HEK293 (cell line): ENCODE measurements around the gene P2RX1.

Source experiments
- CTCF ChIA-PET: fragments of 350-600 bp; formaldehyde crosslinking; extraction: SDS; loops from one replicate; lab custom pipeline; 2021; ENCODE audit warnings: antibody characterized with exemption; lab: Yijun Ruan, JAX
- POLR2A ChIA-PET: fragments of 300-600 bp; formaldehyde crosslinking; extraction: SDS; loops from one replicate; lab custom pipeline; 2020; ENCODE audit warnings: antibody characterized with exemption, inconsistent platforms; lab: Yijun Ruan, JAX
- H3K27ac ChIP-seq: fragments of 200-500 bp; sonication (Bioruptor generic); 2 replicates; pipeline ENCODE4 v1.5.1; 2014; ENCODE audit warnings: low read depth, low read length, control low read depth, inconsistent platforms; ENCODE audit errors: extremely low read depth
- H3K36me3 ChIP-seq, 2 experiments: fragments of 200-500 bp in 1 of 2; sonication (Bioruptor generic) in 1 of 2; 1 replicate in 1 of 2; 2 replicates in 1 of 2; pipeline ENCODE4 v1.5.1; 2014 to 2017; ENCODE audit warnings: inconsistent platforms in 2 of 2, low read length in 2 of 2; ENCODE audit not compliant: control insufficient read depth in 2 of 2, insufficient read depth in 1 of 2
- H3K4me1 ChIP-seq: fragments of 200-500 bp; sonication (Bioruptor generic); 2 replicates; pipeline ENCODE4 v1.5.1; 2014; ENCODE audit warnings: mild to moderate bottlenecking, low read length, inconsistent platforms; ENCODE audit not compliant: control insufficient read depth, insufficient read depth
- H3K4me3 ChIP-seq: 2 replicates; pipeline ENCODE4 v1.5.1; 2011; ENCODE audit warnings: low read depth, mild to moderate bottlenecking, control low read depth, low read length, moderate library complexity
- H3K9me3 ChIP-seq: fragments of 200-500 bp; sonication (Bioruptor generic); 2 replicates; pipeline ENCODE4 v1.5.1; 2014; ENCODE audit warnings: low read depth, low read length, inconsistent platforms; ENCODE audit not compliant: control insufficient read depth, insufficient read depth
- TCF7L2 ChIP-seq: IDR thresholded peaks from 2 replicates; pipeline ENCODE4 v1.6.1; 2011; ENCODE audit warnings: low read depth, mild to moderate bottlenecking, inconsistent platforms, low read length, moderate library complexity, borderline replicate concordance
- ZFP41 ChIP-seq: fragments of 450-650 bp; formaldehyde crosslinking; IDR thresholded peaks from 2 replicates; pipeline ENCODE4 v1.5.1; 2016; ENCODE audit warnings: missing biosample characterization, missing genetic modification characterization, borderline replicate concordance
- ZNF138 ChIP-seq: fragments of 450-650 bp; formaldehyde crosslinking; IDR thresholded peaks from 2 replicates; pipeline ENCODE4 v1.5.1; 2016; ENCODE audit warnings: missing biosample characterization, missing genetic modification characterization, borderline replicate concordance
- ZNF2 ChIP-seq: fragments of 450-650 bp; formaldehyde crosslinking; IDR thresholded peaks from 2 replicates; pipeline ENCODE4 v1.5.1; 2016; ENCODE audit warnings: missing biosample characterization, missing genetic modification characterization
- ZNF24 ChIP-seq: fragments of 450-650 bp; formaldehyde crosslinking; IDR thresholded peaks from 2 replicates; pipeline ENCODE4 v1.5.1; 2016; ENCODE audit warnings: missing biosample characterization, missing genetic modification characterization
- ZNF501 ChIP-seq: fragments of 450-650 bp; formaldehyde crosslinking; IDR thresholded peaks from 2 replicates; pipeline ENCODE4 v1.5.1; 2016; ENCODE audit warnings: missing biosample characterization, missing genetic modification characterization
- ZNF629 ChIP-seq: fragments of 450-650 bp; formaldehyde crosslinking; IDR thresholded peaks from 2 replicates; pipeline ENCODE4 v1.5.1; 2017; ENCODE audit warnings: missing biosample characterization, missing genetic modification characterization
- ZNF664 ChIP-seq: fragments of 450-650 bp; formaldehyde crosslinking; IDR thresholded peaks from 2 replicates; pipeline ENCODE4 v1.5.1; 2016; ENCODE audit warnings: missing biosample characterization, missing genetic modification characterization
- ZNF76 ChIP-seq: fragments of 450-650 bp; formaldehyde crosslinking; IDR thresholded peaks from 2 replicates; pipeline ENCODE4; 2016; ENCODE audit warnings: low read depth, missing biosample characterization, missing genetic modification characterization, borderline replicate concordance
- ZSCAN16 ChIP-seq: fragments of 450-650 bp; formaldehyde crosslinking; IDR thresholded peaks from 2 replicates; pipeline ENCODE4 v1.5.1; 2016; ENCODE audit warnings: missing biosample characterization, missing genetic modification characterization
- TF ChIP-seq, protein P1 (sequence below): fragments of 450-650 bp; formaldehyde crosslinking; IDR thresholded peaks from 2 replicates; pipeline ENCODE4 v1.5.1; 2016; ENCODE audit warnings: missing biosample characterization, missing genetic modification characterization
- TF ChIP-seq, protein P2 (sequence below): fragments of 450-650 bp; formaldehyde crosslinking; IDR thresholded peaks from 2 replicates; pipeline ENCODE4 v1.5.1; 2017; ENCODE audit warnings: missing biosample characterization, missing genetic modification characterization
- TF ChIP-seq, protein P3 (sequence below): fragments of 450-650 bp; formaldehyde crosslinking; IDR thresholded peaks from 2 replicates; pipeline ENCODE4 v1.5.1; 2016; ENCODE audit warnings: missing biosample characterization, missing genetic modification characterization
- TF ChIP-seq, protein P4 (sequence below): fragments of 450-650 bp; formaldehyde crosslinking; IDR thresholded peaks from 2 replicates; pipeline ENCODE4 v1.5.1; 2017; ENCODE audit warnings: missing biosample characterization, mild to moderate bottlenecking, missing genetic modification characterization, moderate library complexity
- TF ChIP-seq, protein P5 (sequence below): fragments of 450-650 bp; formaldehyde crosslinking; IDR thresholded peaks from 2 replicates; pipeline ENCODE4 v1.5.1; 2017; ENCODE audit warnings: missing biosample characterization, missing genetic modification characterization
- TF ChIP-seq, protein P6 (sequence below): fragments of 450-650 bp; formaldehyde crosslinking; IDR thresholded peaks from 2 replicates; pipeline ENCODE4 v1.5.1; 2016; ENCODE audit warnings: missing biosample characterization, missing genetic modification characterization

P2RX1 gene

DNA sequence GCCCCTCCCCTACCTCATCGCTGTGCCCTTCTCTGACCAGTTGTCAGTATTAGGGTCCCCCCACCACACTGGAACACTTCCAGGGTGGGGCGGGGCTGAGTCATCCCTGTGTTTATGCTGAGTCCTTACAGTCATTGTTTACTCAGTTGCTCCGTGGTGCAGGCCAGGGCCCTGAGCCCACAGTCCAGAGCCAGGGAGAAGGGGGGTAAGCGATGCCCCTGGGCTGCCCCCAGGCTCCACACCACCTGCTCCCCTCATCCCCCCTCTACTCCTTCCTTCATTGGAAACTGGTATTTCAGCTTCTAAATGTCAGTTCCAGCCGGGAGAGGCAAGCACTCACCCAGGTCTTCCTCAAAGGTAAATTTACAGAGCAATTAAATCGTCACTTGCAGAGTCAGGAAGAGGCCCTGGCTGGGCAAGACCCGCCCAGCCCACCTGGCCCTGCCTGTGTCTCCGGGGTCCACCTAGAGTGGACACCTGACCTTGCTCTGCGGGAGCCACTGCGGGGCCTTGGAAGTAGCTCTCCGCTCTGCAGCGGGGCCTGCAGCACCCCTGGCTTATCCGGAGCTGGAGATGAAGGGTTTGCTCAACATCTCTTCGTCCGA, 43.1 kb upstream of the P2RX1 start (continued):
- TF ChIP-seq, protein P1, sequence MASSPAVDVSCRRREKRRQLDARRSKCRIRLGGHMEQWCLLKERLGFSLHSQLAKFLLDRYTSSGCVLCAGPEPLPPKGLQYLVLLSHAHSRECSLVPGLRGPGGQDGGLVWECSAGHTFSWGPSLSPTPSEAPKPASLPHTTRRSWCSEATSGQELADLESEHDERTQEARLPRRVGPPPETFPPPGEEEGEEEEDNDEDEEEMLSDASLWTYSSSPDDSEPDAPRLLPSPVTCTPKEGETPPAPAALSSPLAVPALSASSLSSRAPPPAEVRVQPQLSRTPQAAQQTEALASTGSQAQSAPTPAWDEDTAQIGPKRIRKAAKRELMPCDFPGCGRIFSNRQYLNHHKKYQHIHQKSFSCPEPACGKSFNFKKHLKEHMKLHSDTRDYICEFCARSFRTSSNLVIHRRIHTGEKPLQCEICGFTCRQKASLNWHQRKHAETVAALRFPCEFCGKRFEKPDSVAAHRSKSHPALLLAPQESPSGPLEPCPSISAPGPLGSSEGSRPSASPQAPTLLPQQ (tag by site-specific recombination) = no peak
- TF ChIP-seq, protein P2, sequence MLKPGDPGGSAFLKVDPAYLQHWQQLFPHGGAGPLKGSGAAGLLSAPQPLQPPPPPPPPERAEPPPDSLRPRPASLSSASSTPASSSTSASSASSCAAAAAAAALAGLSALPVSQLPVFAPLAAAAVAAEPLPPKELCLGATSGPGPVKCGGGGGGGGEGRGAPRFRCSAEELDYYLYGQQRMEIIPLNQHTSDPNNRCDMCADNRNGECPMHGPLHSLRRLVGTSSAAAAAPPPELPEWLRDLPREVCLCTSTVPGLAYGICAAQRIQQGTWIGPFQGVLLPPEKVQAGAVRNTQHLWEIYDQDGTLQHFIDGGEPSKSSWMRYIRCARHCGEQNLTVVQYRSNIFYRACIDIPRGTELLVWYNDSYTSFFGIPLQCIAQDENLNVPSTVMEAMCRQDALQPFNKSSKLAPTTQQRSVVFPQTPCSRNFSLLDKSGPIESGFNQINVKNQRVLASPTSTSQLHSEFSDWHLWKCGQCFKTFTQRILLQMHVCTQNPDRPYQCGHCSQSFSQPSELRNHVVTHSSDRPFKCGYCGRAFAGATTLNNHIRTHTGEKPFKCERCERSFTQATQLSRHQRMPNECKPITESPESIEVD (tag by site-specific recombination) = no peak
- TF ChIP-seq ZNF629 (tag by site-specific recombination) (0 out of 2 replicates have a peak, but pooled peaks have one; percentile 27), ZNF138 (no peak), TCF7L2 (no peak), ZNF24 (tag by site-specific recombination) (no peak), ZFP41 (tag by site-specific recombination) (no peak), ZNF501 (no peak), ZNF76 (tag by site-specific recombination) (no peak)
- TF ChIP-seq, protein P3, sequence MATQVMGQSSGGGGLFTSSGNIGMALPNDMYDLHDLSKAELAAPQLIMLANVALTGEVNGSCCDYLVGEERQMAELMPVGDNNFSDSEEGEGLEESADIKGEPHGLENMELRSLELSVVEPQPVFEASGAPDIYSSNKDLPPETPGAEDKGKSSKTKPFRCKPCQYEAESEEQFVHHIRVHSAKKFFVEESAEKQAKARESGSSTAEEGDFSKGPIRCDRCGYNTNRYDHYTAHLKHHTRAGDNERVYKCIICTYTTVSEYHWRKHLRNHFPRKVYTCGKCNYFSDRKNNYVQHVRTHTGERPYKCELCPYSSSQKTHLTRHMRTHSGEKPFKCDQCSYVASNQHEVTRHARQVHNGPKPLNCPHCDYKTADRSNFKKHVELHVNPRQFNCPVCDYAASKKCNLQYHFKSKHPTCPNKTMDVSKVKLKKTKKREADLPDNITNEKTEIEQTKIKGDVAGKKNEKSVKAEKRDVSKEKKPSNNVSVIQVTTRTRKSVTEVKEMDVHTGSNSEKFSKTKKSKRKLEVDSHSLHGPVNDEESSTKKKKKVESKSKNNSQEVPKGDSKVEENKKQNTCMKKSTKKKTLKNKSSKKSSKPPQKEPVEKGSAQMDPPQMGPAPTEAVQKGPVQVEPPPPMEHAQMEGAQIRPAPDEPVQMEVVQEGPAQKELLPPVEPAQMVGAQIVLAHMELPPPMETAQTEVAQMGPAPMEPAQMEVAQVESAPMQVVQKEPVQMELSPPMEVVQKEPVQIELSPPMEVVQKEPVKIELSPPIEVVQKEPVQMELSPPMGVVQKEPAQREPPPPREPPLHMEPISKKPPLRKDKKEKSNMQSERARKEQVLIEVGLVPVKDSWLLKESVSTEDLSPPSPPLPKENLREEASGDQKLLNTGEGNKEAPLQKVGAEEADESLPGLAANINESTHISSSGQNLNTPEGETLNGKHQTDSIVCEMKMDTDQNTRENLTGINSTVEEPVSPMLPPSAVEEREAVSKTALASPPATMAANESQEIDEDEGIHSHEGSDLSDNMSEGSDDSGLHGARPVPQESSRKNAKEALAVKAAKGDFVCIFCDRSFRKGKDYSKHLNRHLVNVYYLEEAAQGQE = no peak
- TF ChIP-seq, protein P4, sequence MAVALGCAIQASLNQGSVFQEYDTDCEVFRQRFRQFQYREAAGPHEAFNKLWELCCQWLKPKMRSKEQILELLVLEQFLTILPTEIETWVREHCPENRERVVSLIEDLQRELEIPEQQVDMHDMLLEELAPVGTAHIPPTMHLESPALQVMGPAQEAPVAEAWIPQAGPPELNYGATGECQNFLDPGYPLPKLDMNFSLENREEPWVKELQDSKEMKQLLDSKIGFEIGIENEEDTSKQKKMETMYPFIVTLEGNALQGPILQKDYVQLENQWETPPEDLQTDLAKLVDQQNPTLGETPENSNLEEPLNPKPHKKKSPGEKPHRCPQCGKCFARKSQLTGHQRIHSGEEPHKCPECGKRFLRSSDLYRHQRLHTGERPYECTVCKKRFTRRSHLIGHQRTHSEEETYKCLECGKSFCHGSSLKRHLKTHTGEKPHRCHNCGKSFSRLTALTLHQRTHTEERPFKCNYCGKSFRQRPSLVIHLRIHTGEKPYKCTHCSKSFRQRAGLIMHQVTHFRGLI = no peak
- TF ChIP-seq, protein P5, sequence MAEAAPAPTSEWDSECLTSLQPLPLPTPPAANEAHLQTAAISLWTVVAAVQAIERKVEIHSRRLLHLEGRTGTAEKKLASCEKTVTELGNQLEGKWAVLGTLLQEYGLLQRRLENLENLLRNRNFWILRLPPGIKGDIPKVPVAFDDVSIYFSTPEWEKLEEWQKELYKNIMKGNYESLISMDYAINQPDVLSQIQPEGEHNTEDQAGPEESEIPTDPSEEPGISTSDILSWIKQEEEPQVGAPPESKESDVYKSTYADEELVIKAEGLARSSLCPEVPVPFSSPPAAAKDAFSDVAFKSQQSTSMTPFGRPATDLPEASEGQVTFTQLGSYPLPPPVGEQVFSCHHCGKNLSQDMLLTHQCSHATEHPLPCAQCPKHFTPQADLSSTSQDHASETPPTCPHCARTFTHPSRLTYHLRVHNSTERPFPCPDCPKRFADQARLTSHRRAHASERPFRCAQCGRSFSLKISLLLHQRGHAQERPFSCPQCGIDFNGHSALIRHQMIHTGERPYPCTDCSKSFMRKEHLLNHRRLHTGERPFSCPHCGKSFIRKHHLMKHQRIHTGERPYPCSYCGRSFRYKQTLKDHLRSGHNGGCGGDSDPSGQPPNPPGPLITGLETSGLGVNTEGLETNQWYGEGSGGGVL = peak; percentile 84

DNA sequence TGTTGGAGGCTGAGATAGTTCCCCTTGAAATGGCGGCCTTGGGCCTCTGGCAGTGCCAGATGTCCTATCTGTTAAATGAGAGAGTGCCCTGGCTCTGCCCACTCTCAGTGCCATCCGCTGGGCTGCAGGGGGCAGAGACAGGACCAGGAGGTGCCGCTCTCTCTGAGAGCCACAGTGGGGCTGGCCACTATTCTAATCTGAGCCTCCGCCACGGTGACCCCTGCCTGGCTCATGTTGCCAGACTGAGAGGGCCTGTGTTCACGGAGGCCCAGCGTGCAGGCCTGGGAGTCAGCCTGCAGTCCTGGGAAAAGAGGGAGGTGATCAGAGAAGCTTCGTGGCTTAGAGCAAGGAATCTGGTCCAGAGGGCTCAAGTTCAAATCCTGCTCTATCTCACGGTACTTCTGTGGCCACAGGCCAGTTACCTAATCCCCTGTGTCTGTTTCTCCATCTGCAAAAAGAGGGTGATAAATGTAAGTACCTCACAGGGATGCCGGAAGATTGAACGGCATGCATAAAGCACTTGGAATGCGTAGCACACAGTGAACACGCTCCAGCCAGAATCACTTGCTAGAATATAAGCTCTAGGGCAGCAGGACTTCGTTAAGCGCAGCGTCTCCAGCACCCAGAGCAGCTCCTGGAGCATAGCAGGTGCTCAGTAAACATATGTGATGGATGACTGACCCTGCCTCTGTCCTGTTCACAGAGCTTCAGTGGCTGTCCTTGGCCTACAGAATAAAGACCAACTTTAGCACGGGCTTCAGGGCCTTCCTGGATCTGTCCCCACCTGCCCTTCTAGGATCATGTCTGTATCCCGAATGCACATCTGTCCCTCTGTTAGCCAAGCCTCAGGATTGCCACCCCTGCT, 41.7 kb upstream of the P2RX1 start:
- Histone ChIP-seq H3K36me3 (no peaks in the 10 kb centered on the region), H3K27ac (no peak overlapping the region), H3K4me3 (no peak overlapping the region), H3K4me1 (peaks cover 8% of the 10 kb centered on the region), H3K9me3 (no peaks in the 10 kb centered on the region)
- CTCF ChIA-PET = interaction anchor here (1.0 to 2.1 kb wide), 3 partner anchors 22 to 94 kb away, joined by 3 to 8 read pairs (median 3); no protein-coding TSS in a partner anchor
- TF ChIP-seq, protein P6, sequence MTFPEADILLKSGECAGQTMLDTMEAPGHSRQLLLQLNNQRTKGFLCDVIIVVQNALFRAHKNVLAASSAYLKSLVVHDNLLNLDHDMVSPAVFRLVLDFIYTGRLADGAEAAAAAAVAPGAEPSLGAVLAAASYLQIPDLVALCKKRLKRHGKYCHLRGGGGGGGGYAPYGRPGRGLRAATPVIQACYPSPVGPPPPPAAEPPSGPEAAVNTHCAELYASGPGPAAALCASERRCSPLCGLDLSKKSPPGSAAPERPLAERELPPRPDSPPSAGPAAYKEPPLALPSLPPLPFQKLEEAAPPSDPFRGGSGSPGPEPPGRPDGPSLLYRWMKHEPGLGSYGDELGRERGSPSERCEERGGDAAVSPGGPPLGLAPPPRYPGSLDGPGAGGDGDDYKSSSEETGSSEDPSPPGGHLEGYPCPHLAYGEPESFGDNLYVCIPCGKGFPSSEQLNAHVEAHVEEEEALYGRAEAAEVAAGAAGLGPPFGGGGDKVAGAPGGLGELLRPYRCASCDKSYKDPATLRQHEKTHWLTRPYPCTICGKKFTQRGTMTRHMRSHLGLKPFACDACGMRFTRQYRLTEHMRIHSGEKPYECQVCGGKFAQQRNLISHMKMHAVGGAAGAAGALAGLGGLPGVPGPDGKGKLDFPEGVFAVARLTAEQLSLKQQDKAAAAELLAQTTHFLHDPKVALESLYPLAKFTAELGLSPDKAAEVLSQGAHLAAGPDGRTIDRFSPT = peak; percentile 30; the same call in 1 of the 2 replicates
- TF ChIP-seq ZNF664 = peak; percentile 59; the same call in 1 of the 2 replicates
- TF ChIP-seq ZSCAN16 (tag by site-specific recombination) = peak; percentile 84
- TF ChIP-seq ZNF2 (tag by site-specific recombination) = no peak
- POLR2A ChIA-PET = no interaction called here
